GM19035 (cell line): Measurements from ENCODE around the gene RIBC1.
"Not testable (repeated sequence)": the region's sequence is repeated elsewhere in the genome, so short reads cannot be mapped to it uniquely, and the experiment has no call there.

Source experiments
- ATAC-seq: cut with Tn5 transposase; IDR thresholded peaks from one replicate; pipeline ENCODE4 v1.9.1; 2021; ENCODE audit not compliant: unreplicated experiment

RIBC1 gene

GRCh38 chrX:53435997-53436396 is 13.3 kb downstream of the RIBC1 start:
- ATAC-seq = peak; percentile 47

DNA sequence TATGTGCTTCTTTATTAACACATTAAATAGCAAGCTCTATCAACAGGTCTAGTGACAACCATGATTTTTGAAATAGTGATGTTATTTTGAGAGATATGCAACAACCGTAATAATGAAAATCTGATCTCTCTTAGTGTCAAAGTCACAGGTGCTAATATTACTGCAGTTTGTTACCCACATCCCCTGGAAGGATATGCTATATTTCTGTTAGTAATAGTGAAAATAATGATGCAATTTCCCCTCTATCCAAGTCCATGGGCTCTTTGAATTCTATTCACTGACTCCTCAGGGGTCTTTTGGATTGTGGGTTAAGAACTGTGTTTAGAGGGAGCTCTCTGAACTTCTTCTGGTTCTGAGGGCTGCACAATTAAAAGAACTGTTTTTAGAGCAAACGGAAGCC is 14.5 kb downstream of the RIBC1 start:
- no peak for ATAC-seq

- no peak for ATAC-seq
These were observed 15.6 kb downstream of the RIBC1 start for GRCh38 chrX:53438174-53438831.

GRCh38 chrX:53438832-53439230 is 16.2 kb downstream of the RIBC1 start:
- ATAC-seq = no peak

DNA sequence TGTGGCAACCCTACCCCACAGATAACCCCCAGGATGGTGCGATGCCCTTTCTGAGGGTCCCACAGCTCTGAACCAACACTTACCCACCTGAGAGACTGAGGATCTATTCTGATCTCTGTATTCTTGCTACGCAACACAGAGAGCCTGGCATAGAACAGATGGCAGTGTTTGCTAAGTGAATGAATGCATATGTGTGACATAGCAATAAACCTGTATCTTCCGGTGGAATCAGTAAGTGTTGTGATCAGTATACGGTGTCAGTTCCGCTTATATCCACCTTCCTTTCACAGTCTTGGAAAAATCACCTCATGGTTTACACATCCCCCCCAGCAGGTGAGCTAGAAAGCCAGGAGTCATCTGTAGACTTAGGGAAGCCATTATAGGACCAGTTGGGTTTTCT is 17.4 kb downstream of the RIBC1 start:
- no peak for ATAC-seq

DNA sequence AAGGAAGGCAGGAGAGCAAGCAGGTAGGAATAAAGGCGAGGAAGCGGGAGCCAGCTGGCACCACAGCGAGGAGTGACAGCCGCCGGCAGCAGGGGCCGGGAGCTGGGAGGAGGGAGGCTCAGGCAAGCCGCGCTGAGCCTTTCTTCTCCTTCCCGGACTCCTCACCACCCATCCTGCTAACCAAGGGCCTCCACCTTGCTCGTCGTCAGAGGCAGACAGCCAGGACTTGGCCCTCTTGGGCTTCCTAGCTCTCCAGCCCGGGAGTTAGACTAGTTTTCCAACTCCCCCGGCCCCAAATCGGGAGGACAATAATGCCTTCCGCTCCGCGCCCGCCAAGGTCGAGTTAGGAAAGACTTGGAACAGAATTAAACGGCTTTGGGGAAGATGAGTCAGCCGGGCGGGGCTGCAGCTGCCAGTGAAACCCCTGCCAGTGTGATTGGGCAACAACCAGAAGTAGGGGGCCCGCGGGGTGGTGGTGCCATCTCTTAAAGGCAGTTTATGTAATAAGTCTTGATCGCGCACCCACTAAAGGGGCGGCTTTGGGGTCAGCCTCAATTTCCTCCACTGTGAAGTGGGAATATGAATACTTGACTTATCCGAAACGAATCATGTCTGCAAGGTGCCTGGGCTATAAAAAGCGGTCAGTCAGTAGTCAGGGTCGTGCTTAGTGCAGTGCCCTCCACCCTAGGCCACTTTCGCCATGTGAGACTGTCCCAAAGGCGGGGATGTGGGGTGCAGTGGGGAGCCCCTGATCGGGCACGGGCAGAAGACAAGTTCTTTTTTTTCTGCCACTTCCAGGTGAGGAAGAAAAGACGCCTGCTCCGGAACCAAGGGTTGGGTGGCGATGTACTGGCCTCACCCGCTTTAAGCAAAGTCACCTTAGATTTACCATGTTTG is 18.2 kb downstream of the RIBC1 start:
- ATAC-seq = no peak

- peak; percentile 83 for ATAC-seq
These were observed 19.1 kb downstream of the RIBC1 start for GRCh38 chrX:53441531-53442321.

DNA sequence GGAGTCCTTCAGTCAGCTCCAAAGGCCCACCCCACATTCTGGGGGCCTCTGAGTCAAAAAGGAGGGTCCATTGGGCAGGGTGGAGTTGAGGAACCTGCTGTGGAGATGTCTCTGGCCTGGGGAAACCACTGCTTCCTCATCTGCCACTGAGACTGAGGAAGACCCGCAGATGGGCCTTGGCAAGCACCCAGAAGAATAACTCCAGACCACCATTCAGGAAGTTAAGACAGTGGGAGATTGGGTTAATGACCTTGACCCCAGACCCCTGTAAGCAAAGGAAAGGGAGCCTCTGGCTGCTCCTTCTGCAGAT is 19.6 kb downstream of the RIBC1 start:
- ATAC-seq = no peak

- no peak for ATAC-seq
These were observed 23.3 kb downstream of the RIBC1 start for GRCh38 chrX:53445977-53446376.

DNA sequence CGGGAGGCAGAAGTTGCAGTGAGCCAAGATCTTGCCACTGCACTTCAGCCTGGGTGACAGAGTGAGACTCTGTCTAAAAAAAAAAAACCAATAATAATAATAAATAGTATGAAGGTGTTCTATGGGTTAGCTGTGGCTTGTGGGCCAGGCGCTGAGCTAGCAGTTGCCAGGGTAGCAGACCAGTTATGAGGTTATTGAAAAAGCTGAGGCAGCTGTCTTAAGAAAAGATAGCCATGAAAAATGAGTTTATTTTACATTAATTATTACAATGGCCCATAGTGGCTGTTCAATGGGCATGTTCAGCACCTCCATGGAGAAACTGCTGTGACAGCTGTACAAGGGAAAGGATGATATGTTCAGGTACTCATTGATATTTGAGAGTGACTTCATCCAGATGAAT is 24.8 kb downstream of the RIBC1 start:
- no peak for ATAC-seq

GRCh38 chrX:53449632-53450031 is 27.0 kb downstream of the RIBC1 start:
- ATAC-seq = no peak

- ATAC-seq = no peak
These were observed 30.1 kb downstream of the RIBC1 start for GRCh38 chrX:53452812-53453211.

DNA sequence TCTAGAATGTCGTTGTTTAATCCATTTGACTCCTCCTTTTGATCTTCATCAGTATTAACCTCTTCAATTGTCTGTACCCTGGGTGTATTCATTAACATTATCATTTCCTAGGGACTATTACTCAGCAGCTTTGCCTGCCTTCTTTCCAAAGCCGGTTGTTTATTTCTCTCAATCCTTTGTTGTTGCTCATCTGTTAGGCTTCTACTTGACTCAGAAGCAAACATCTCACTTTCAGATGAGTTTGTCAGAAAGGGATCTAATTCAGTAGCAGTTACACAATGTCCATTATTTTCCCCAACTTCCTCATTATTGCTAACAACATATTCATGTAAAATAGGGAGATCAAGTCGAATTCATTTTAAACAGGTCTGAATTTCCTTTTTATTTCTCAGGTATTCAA is 33.6 kb downstream of the RIBC1 start:
- ATAC-seq = no peak

- ATAC-seq = no peak
These were observed 35.4 kb downstream of the RIBC1 start for GRCh38 chrX:53458082-53458481.

DNA sequence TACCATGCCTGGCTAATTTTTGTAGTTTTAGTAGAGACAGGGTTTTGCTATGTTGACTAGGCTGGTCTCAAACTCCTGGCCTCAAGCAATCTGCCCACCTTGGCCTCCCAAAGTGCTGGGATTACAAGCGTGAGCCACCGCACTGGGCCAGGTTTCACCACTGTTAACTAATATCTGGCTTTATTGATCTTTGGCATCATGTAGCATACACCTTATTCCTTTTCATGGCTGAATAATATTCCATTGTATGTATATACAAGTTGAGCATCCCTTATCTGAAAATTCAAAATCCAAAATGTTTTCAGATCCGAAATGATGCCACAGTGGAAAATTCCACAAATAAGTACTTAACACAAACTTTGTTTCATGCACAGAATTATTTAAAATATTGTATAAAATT is 46.0 kb downstream of the RIBC1 start:
- not testable (repeated sequence) for ATAC-seq

DNA sequence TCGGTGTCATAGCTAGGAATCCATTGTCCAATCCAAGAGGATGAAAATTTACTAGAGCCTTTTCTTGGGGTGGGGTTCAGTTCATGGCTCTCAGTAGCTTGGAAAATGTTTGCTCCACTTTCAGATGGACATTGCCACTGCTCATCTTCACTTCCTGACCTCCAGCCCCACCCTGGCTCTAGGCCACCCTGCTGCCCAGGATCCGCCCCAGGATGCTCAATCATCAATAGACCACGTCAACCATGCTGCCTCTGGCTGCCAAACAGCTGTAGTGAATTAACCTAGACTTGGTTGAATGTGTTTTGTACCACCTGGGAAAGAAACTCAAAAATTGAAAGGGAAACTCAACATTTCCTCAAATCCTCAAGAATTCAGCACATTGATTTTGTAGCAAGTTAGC is 48.7 kb downstream of the RIBC1 start:
- ATAC-seq = no peak

- ATAC-seq = no peak
These were observed 52.0 kb downstream of the RIBC1 start for GRCh38 chrX:53474707-53475106.

DNA sequence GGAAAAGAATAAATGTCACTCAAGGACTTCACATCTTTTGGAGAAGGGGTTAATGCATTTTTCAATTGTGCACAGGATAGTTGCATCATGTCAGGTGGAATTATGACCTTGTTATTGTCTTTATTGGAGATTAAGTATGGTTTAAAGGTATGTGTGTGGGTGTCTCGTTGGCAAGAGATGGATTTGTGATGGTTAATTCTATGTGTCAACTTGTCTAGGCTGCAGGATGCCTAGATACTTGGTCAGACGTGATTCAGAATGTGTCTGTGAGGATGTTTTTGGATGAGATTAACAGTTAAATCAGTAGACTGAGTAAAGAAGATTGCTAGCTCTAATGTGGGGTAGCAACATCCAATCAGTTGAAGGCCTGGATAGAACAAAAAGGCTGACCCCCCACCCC is 53.7 kb downstream of the RIBC1 start:
- no peak for ATAC-seq

GRCh38 chrX:53479301-53479700 is 56.6 kb downstream of the RIBC1 start:
- ATAC-seq = no peak
